HL-60/S4 (cell line): ENCODE results near the gene EIF5A.
"Not testable (repeated sequence)": the region's sequence is repeated elsewhere in the genome, so short reads cannot be mapped to it uniquely, and the experiment has no call there.

Experiments
- in situ Hi-C: fragments of 300-500 bp; cut with MboI; formaldehyde crosslinking; loops from 2 replicates; pipeline ENCODE4 v1.14.3; 2022; ENCODE audit warnings: low sequenced_read_pairs

EIF5A gene

DNA sequence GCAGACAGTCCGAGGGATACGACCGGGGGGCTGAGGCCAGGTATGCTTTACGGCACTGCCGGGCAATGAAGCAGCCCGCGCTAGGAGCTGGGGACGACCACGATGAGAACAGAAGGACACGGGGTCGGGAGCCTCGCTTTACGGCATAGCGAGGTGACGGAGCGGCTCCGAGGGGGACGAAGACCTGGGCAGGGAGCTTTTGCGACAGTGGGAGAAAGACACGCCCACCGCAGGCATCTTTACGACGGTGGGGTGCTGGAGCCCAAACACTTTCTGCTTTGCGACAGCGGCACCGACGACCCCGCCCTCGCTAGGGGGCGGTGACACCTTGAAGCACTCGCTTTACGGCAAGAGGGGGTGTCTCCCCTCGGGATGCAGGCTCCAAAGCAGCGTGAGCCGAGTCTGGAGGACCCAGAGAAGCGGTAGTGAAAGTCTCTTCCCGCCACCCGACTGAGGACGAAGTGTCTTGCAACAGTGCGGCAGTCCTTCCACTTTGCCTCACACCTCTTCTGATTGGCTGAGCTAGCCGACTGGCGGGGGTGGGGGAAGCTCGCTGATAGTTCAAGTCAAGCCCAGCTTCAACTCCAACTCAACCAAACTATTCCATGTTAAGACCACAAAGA lies 22.1 kb downstream of the EIF5A start:
- in situ Hi-C loops, result no loop called here

GRCh38 chr17:7329997-7330637 lies 22.7 kb downstream of the EIF5A start:
- in situ Hi-C loops, result no loop called here

GRCh38 chr17:7330638-7331015 lies 23.2 kb downstream of the EIF5A start:
- in situ Hi-C loops, result no loop called here

GRCh38 chr17:7332111-7332510 lies 24.7 kb downstream of the EIF5A start:
- in situ Hi-C loops, result no loop called here

DNA sequence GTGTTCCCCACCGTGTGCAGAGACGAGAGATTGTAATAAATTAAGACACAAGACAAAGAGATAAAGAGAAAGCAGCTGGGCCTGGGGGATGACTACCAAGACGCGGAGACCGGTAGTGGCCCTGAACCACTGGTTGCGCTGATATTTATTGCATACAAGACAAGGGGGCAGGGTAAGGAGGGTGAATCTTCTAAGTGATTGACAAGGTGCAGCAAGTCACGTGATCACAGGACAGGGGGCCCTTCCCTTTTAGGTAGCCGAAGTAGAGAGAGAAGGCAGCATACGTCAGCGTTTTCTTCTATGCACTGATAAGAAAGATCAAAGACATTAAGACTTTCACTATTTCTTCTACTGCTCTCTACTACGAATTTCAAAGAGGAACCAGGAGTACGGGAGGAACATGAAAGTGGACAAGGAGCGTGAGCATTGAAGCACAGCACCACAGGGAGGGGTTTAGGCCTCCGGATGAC lies 25.2 kb downstream of the EIF5A start:
- in situ Hi-C loops, result not testable (repeated sequence)

DNA sequence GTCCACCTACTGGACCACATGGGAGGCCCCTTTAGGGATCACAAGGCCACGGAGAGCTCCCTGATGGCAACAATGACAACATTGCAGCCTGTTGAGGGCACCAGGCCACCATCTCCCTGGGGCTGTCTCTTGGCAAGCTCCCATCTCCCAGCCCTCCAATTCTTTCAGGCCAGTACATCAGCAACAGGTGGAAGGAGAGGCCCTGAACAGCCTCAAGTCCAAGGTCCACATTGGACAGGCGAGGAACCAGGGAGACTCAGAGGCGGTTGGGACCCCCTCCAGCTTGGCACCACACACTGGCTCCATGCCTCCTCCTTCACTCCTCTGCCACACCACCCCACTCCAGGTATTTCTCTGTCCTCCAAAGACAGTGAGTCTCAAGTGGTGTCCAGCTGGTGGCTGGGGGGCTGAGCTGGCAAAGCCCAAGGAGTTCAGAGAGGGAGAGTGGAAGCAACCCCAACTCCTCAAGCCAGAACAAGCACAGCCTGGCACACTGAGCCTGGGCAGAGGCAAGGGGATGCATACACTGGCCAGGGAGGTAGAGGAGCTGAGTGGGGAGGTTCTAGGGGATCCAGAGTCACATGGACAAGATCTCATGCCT lies 27.6 kb downstream of the EIF5A start:
- in situ Hi-C loops, result no loop called here

GRCh38 chr17:7335765-7336164 lies 28.3 kb downstream of the EIF5A start:
- in situ Hi-C loops, result not testable (repeated sequence)

DNA sequence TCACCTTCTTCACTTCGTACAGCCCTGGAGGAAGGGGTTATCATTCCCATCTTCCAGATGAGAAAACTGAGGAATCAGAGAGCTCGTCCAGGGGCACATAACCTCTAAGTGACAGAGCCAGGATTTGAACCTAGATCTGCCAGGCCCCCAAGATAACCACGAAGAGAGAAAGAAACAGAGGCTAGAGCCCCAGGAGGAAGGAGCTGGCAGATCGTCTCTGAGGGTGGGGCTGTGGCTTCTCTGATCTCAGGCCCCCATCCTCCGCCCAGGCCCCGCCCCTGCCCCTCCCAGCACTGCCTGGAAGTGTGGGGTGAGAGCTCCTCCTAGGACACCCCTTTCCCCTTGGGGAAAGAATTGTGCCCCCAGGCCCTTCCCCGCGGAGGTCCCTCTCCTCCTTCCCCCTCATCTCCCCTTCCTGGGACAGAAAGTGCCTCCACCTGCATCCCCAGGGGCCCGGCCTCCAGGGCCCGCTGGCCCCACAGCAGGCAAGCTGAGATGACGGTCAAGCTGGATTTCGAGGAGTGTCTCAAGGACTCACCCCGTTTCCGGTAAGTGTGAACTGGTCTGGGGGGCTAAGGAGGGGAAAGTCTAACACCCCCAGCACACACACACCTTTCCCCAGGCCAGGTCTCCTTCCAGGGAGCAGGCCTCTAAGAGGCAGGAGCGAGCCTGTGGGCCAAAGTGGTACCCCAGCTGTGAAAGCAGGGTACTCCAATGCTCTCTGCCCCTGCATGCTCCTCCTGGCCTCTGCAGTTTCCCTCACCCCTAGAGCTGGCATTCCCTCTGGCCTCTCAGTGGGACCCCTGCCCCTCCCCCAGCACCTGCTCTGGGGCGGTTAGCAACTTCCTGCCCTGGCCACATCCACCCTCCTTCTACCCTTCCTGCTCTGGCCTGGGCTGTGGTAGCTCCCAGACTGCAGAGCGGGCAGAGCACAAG lies 29.1 kb downstream of the EIF5A start, which contains the start of gene ACAP1:
TSS of gene ACAP1 (plus strand) at position 290 of the 936 bp plus-strand sequence. CDS start at position 496, 206 bp downstream.
- in situ Hi-C loops, result no loop called here

GRCh38 chr17:7337600-7337999 lies 30.2 kb downstream of the EIF5A start:
- in situ Hi-C loops, result not testable (repeated sequence)

- in situ Hi-C loops, result no loop called here
These were observed 32.8 kb downstream of the EIF5A start for GRCh38 chr17:7340179-7340578.

GRCh38 chr17:7341842-7342241 lies 34.4 kb downstream of the EIF5A start:
- in situ Hi-C loops, result no loop called here

DNA sequence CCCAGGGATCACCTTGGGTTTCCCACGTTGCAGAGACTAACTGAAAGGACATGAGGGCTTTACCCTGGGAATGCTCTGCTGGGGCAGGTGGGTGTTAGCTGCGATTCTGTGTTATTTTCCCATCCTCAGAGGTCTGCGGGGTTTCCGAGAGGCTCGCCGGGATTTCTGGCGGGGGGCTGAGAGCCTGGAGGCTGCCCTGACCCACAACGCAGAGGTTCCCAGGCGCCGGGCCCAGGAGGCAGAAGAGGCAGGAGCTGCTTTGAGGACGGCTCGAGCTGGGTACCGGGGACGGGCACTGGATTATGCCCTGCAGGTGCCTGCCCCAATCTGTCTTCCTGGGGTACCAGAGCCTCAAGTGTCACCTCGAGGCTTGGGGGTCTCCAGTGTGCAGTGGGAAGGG lies 35.8 kb downstream of the EIF5A start:
- in situ Hi-C loops, result no loop called here

- in situ Hi-C loops, result no loop called here
These were observed 39.6 kb downstream of the EIF5A start for GRCh38 chr17:7346761-7347614.

DNA sequence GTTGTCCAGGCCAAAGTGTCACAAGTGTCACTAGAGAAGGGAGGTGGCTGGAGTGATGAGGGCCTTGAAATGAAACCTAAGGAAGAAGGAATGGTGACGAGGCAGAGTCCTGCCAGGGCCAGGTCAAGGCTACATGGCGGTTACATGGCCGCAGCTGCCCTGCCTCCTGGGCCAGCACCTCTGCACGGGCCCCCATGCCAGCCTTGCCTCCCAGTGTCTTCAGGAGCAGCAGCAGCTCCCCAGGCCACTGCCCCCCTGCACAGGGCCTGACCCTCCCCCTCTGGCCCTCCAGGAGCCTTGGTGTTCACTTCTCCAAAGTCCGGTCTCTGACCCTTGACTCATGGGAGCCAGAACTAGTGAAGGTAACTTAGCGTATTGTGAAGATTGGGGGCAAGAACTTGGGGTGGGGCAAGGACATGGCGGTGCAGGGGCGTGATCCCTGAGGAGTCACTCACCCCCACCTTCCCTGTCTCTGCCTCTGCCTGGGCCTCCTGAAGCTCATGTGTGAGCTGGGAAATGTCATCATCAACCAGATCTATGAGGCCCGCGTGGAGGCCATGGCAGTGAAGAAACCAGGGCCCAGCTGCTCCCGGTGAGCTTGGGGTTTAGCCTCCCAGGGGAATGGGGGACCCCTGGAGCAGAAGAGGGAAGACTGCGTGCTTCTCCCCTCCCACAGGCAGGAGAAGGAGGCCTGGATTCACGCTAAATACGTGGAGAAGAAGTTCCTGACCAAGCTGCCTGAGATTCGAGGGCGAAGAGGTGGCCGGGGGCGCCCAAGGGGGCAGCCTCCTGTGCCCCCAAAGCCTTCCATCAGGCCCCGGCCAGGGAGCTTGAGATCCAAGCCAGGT lies 40.4 kb downstream of the EIF5A start:
- in situ Hi-C loops, result no loop called here

DNA sequence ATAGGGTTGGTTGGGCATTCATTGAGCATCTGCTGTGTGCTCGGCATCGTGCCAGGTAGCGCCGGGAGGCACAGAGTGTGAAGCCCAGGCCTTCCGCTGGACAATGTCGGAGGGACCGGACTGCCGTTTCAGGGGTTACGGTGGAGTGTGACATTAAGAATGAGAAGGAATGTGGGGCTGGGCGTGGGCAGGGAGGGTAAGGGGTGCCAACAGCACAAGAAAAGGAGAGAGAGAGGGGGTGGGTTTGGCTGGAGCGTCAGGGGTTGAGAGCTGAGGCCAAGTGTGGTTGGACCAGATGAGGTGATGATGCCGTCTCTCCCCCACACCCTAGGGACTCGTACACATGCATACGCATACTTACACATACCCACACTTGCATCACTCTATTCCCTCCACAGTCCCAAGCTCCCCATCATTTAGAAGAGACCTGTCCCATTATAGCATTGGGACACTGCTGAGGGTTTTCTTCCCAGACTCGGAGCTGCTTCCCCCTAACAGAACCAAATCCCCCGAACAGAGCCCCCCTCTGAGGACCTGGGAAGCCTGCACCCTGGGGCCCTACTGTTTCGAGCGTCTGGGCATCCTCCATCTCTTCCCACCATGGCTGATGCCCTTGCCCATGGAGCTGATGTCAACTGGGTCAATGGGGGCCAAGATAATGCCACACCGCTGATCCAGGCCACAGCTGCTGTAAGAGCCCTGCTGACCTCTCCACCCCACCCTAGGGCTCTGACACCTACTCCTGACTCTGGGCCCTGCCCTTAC lies 41.2 kb downstream of the EIF5A start:
- in situ Hi-C loops, result no loop called here

DNA sequence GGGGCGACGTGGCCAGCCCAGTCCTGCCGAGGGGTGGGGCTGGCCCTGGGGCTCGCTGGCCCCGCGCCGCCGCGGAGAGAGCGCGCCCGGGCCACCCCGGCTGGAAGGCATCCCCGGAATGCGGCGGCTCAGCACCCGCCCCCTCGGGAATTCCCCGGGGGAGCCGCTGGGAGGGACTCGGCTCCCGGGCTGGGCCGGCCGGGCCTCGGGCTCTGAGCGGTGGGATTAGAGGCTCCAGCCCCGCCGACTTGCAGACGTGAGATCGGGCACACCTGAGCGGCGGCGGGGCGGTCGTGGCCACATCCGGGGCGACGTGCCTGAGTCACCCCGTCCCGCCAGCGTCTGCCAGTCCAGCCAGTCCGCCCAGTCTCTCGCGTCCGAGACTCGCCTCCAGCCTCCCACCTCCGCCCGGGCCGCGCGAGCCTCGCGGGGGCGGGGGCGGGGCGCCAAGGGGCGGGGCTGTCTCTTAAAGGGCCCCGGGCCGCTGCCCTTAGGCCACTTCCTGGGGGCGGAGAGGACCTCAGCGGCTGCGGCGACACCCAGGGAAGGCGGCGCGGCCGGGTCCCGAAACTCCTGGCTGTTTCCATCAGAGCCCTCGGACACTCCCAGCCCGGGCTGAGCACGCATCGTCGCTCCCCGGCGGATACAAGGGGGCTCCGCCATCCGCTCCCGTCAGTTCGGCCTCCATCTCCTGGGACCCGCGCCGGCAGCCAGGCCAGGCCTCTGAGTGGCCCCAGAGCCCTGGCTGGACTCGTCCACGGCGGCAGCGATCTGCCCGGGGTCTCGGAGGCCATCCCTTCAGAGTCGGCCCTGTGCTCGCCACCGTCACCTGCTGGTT lies 44.5 kb downstream of the EIF5A start, which contains the start of gene KCTD11:
TSS of gene KCTD11 (plus strand) at position 498 of the 838 bp plus-strand sequence.
- in situ Hi-C loops, result no loop called here

DNA sequence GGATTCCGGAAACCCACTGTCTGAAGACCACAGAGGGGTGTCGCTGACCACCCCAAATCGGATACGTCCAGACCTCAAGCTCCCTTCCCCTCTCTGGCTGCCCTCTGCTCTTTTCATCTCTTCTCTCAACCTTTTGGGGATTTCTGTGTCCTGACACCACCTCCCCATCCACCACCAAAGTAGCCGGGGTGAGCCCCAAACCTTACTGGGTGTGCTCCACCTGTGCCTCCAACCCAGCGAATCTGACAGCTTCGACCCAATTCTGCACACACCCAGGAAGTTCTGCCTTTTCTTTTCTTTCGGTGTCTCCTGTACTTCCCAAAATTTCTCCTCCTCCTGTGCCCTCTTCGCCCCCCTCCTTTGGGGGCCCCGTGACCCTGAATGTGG lies 45.1 kb downstream of the EIF5A start:
- in situ Hi-C loops, result no loop called here
